OCI-LY1 (cell line): ENCODE results near the gene FBN1.

ENCODE experiments used
- EZH2 ChIP-seq: fragments of 200-600 bp; sonication (generic), shearing (Covaris generic); IDR thresholded peaks from 2 replicates; pipeline ENCODE4 v1.8.0; 2017; ENCODE audit warnings: borderline replicate concordance, mixed run types, mild to moderate bottlenecking, antibody characterized with exemption, low read length, moderate library complexity, mixed read lengths
- TF ChIP-seq, protein P1 (sequence below): fragments of 200-600 bp; sonication (generic), shearing (Covaris generic); IDR thresholded peaks from 2 replicates; pipeline ENCODE4 v1.5.1; 2017; ENCODE audit warnings: mild to moderate bottlenecking, antibody characterized with exemption, low read length, moderate library complexity, mixed read lengths

DNA sequence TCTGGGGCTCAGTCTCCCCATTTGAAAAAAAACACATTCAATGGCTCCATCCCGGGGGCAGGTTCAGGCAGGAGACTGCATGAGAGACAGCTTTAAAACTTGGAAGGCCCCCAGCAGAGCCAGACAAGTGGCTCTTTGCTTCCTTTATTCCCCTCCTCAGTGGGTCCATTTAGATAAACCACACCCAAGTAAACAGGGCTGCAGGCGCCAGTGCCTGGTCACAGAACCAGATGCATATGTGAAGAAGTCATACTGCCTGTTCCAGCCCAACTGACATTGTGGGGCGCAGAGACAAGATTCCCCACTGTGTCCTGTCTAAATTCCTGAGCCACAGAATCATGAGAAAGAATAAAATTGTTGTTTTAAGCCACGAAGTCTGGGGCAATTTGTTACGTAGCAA is 9.0 kb downstream of the FBN1 start:
- TF ChIP-seq, protein P1, sequence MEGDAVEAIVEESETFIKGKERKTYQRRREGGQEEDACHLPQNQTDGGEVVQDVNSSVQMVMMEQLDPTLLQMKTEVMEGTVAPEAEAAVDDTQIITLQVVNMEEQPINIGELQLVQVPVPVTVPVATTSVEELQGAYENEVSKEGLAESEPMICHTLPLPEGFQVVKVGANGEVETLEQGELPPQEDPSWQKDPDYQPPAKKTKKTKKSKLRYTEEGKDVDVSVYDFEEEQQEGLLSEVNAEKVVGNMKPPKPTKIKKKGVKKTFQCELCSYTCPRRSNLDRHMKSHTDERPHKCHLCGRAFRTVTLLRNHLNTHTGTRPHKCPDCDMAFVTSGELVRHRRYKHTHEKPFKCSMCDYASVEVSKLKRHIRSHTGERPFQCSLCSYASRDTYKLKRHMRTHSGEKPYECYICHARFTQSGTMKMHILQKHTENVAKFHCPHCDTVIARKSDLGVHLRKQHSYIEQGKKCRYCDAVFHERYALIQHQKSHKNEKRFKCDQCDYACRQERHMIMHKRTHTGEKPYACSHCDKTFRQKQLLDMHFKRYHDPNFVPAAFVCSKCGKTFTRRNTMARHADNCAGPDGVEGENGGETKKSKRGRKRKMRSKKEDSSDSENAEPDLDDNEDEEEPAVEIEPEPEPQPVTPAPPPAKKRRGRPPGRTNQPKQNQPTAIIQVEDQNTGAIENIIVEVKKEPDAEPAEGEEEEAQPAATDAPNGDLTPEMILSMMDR, result no peak
- no peak for TF ChIP-seq EZH2
